Heart left ventricle (tissue), 16 donors: Measurements from ENCODE around the gene TDRD1. TPM values are rescaled to one million over a fixed set of nuclear protein-coding genes. Genes with fewer than 3 reads are reported as not detected.

Experiments used
- ATAC-seq, 4 donors: fragments of 200-7000 bp; cut with Tn5 transposase; one replicate each; pipeline ENCODE4 v1.9.1; 2020 to 2022; ENCODE audit warnings: moderate library complexity in 4 of 4, mild to moderate bottlenecking in 3 of 4, moderate number of reproducible peaks in 1 of 4
- DNase-seq, 5 donors: peaks; one replicate each; pipeline ENCODE4 v3.0.0-alpha.2; 2020
- H3K27ac ChIP-seq, 12 donors: fragments of 200-600 bp; sonication (generic) in 4 of 12; one replicate each; pipeline versions ENCODE4 v1.5.0 to v1.8.0; 2016 to 2022; ENCODE audit warnings: mild to moderate bottlenecking in 2 of 12
- H3K27me3 ChIP-seq, 9 donors: fragments of 200-600 bp; sonication (generic) in 2 of 9; one replicate each; pipeline versions ENCODE4 v1.5.1 to v1.8.0; 2016 to 2022; ENCODE audit warnings: mild to moderate bottlenecking in 3 of 9
- H3K36me3 ChIP-seq, 9 donors: fragments of 200-600 bp; sonication (generic) in 2 of 9; one replicate each; pipeline versions ENCODE4 v1.5.0 to v1.8.0; 2018 to 2022; ENCODE audit warnings: mild to moderate bottlenecking in 2 of 9
- H3K4me1 ChIP-seq, 12 donors: fragments of 200-600 bp; sonication (generic) in 4 of 12; one replicate each; pipeline versions ENCODE4 v1.5.0 to v1.8.0; 2016 to 2022; ENCODE audit warnings: mild to moderate bottlenecking in 3 of 12
- H3K4me3 ChIP-seq, 12 donors: fragments of 200-600 bp; sonication (generic) in 4 of 12; one replicate each; pipeline versions ENCODE4 v1.5.0 to v1.8.0; 2017 to 2022; ENCODE audit warnings: mild to moderate bottlenecking in 9 of 12, moderate library complexity in 4 of 12
- H3K9me3 ChIP-seq, 12 donors: fragments of 200-600 bp; sonication (generic) in 4 of 12; one replicate each; pipeline versions ENCODE4 v1.5.0 to v1.8.0; 2016 to 2022; ENCODE audit warnings: mild to moderate bottlenecking in 1 of 12
- POLR2A ChIP-seq, 2 donors: fragments of 450-650 bp; IDR thresholded peaks; one replicate each; pipeline ENCODE4 v1.6.1; 2017; ENCODE audit warnings: antibody characterized with exemption in 2 of 2, mild to moderate bottlenecking in 2 of 2, moderate library complexity in 2 of 2
- WGBS, 4 donors: extraction: QIAGEN DNeasy Blood & Tissue Kit in 2 of 4; methylation state at CpG; one replicate each; pipeline versions ENCODE4 v1.1.5 to v1.1.7; 2013 to 2018; 5-methylcytosine and 5-hydroxymethylcytosine counted together
- intact Hi-C, 10 donors: fragments of 100-400 bp; cut with DNase I; formaldehyde crosslinking; loops; one replicate each; pipeline versions ENCODE4 v1.11.1 to v1.14.2; 2022
- microRNA counts, 2 donors: library from miRNA; unstranded; fragments of <30 nt; microRNA quantifications; one replicate each; lab custom pipeline; 2016
- polyA plus RNA-seq, 2 donors: library from polyadenylated mRNA; stranded (reverse); fragments of 200-250 nt; gene quantifications; one replicate each; pipeline ENCODE4 v1.2.3, GENCODE V29; 2013
- total RNA-seq, 9 donors: library from RNA; depleted of rRNA in 2 of 9; stranded (reverse); fragments of >200 nt in 2 of 9; fragmentation: NEBNext Ultra II Directional in 3 of 9; extraction: Animal tissue kit (Norgen Biotek cat#: 25700) in 3 of 9; gene quantifications; one replicate each; pipeline versions ENCODE4 v1.1.0 to v1.2.4, GENCODE V29; 2016 to 2023
- TF ChIP-seq, protein P1 (sequence below), 12 donors: fragments of 200-600 bp; sonication (generic) in 4 of 12; IDR thresholded peaks; one replicate each; pipeline versions ENCODE4 v1.5.0 to v1.8.0; 2018 to 2022; ENCODE audit warnings: antibody characterized with exemption in 12 of 12, mild to moderate bottlenecking in 5 of 12
- donor health status: ischemic (EF 13 %, LVEDD 7.1; RV severe dilation, severe dysfunction).
- donor health status: healthy with polysubstance abuse.
- donor health status: DM: no; HTN: yes; CAD: no.
- donor health status: DM: no; HTN: no; CAD: no.
- donor health status: ischemic (EF 25% LVEDD 6.9; RV normal size, moderate dysfunction).
- donor health status: ischemic (EF 25% LVEDD 5.7; RV mildly dilated, moderate dysfunction).
- donor health status: healthy.
- donor health status: DM: yes; HTN: yes; CAD: no.
- donor health status: ischemic (EF 35%, LVEDD 5.7; RV mildly dilated, moderate dysfunction).
- donor health status: nonischemic (EF 11% LVEDD 7.7; RV severe dilation, severe dysfunction).
- donor health status: DM: yes; HTN: yes; CAD: no.
- donor health status: PGD.
- donor health status: ischemic (EF 29% LVEDD 5.4; RV normal size, mild dysfunction).
- donor health status: nonischemic (EF 23%, LVEDD 6.1; RV moderate dilation, normal function).

Gene TDRD1
- total and polyA plus RNA-seq, 11 donors: 0.08 to 3.8 (median 1.8) TPM

DNA sequence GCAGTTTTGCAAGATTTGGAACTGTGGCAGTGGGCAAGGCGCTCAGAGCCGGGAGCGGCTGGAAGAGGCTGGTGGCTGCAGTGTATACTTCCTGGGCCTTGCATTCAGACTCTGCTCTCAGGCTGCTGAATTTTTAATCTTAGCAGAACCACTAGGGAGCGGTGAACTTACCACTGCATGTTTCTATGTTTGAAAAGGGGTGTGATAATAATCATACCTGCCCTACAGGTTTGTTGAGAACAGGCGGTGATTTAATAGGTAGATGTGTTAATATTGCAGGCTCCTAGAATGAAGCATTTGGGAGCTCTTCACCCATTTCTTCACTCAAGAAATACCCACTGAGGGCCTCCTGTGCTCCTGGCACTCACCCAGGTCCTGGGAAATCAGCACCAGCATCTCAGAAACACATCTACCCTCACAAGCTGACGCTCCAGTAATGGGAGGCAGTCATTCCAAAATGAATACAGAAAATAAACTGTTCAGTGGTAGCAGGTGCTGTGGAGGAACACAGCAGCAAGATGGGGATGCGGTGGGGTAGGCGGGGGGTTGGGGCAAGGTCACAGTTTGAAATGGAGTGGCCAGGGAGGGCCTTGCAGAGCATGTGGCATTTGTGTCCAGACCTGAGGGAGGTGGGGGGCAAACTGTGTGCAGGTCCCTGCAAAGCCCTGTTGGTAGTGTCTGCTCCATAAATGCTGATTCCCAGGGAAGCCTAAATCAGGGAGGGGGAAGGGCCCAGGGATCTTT, 100.9 kb downstream of the TDRD1 start:
- intact Hi-C loops: no loop called here
- no peak for ATAC-seq

DNA sequence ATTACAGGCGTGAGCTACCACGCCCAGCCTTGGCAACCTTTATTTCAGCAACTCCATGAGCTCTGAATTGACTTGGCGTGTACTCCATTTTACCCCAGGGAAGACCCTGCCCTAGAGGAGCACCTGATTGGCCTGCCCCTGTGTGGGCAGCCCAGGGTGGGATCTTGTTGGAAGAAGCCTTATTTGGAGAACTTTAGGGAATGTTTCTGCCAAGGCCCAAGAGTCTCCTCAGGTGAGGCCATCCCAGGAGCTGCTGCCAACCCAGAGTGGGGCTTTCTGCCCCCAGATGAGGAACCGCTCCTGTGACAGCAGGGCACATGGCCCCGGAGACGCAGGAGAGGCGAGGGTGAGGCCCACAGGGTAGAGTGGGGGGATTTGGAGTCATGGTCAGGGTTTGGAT, 101.9 kb downstream of the TDRD1 start:
- WGBS, 4 donors: 75 to 96% (median 77%) methylated on average over 6 to 7 of the region's 7 CpGs
- Histone ChIP-seq H3K9me3 (no peaks in the 10 kb centered on the region), H3K36me3 (no peaks in the 10 kb centered on the region), H3K4me3 (no peak overlapping the region), H3K4me1 (peaks cover 0 to 12% (median 0%) of the 10 kb centered on the region in 12 donors), H3K27me3 (no peaks in the 10 kb centered on the region), H3K27ac (no peak overlapping the region)
- ATAC-seq (no peak), DNase-seq (peak in 2 of 5 donors; percentile 0 to 32)
- TF ChIP-seq POLR2A (IDR thresholded peaks at IDR 0.05): no peak
- TF ChIP-seq, protein P1, sequence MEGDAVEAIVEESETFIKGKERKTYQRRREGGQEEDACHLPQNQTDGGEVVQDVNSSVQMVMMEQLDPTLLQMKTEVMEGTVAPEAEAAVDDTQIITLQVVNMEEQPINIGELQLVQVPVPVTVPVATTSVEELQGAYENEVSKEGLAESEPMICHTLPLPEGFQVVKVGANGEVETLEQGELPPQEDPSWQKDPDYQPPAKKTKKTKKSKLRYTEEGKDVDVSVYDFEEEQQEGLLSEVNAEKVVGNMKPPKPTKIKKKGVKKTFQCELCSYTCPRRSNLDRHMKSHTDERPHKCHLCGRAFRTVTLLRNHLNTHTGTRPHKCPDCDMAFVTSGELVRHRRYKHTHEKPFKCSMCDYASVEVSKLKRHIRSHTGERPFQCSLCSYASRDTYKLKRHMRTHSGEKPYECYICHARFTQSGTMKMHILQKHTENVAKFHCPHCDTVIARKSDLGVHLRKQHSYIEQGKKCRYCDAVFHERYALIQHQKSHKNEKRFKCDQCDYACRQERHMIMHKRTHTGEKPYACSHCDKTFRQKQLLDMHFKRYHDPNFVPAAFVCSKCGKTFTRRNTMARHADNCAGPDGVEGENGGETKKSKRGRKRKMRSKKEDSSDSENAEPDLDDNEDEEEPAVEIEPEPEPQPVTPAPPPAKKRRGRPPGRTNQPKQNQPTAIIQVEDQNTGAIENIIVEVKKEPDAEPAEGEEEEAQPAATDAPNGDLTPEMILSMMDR (IDR thresholded peaks at IDR 0.05): no peak
- intact Hi-C loops: no loop called here

More for the DNA sequence above, 100.9 kb downstream of the TDRD1 start:
- no peak overlapping the region for H3K27ac ChIP-seq
- no peak for TF ChIP-seq POLR2A (IDR thresholded peaks at IDR 0.05)
- TF ChIP-seq, protein P1 (IDR thresholded peaks at IDR 0.05): no peak
- H3K4me3 ChIP-seq: no peak overlapping the region
- no peaks in the 10 kb centered on the region for H3K36me3 ChIP-seq
- no peaks in the 10 kb centered on the region for H3K27me3 ChIP-seq
- 89 to 91% (median 90%) methylated on average over 8 of the region's 8 CpGs for WGBS, 4 donors
- H3K4me1 ChIP-seq: peaks cover 0 to 12% (median 0%) of the 10 kb centered on the region in 12 donors
- H3K9me3 ChIP-seq: no peaks in the 10 kb centered on the region
- DNase-seq: peak in 1 of 5 donors; percentile 12

DNA sequence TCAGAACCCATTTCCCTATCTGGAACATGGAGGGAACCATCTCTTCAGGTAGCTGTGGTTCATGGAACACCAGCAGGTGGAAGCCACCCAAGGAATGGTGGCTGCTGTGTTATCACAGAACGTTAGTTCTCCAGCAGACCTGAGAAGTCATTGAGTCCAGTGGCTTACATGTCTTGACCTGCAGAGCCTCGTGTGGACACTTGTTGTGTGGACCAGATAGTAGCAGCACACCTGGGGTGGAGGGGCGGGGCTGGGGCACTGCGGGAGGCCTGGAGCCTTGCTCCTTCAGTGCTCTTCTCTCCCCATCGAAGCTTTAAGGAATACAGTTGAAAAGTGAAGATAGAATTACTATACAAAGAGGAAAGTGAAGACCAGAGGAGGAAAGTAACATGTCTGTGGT, 102.3 kb downstream of the TDRD1 start:
- Histone ChIP-seq H3K36me3 (no peaks in the 10 kb centered on the region), H3K27ac (no peak overlapping the region), H3K9me3 (no peaks in the 10 kb centered on the region), H3K4me1 (peaks cover 0 to 12% (median 0%) of the 10 kb centered on the region in 12 donors), H3K4me3 (no peak overlapping the region), H3K27me3 (no peaks in the 10 kb centered on the region)
- intact Hi-C loops: no loop called here
- DNase-seq: peak in 2 of 5 donors; percentile 5 to 28
- ATAC-seq: no peak
- WGBS, 4 donors: 79 to 91% (median 84%) methylated on average over 5 of the region's 5 CpGs
- no peak for TF ChIP-seq POLR2A (IDR thresholded peaks at IDR 0.05)
- TF ChIP-seq, protein P1 (IDR thresholded peaks at IDR 0.05): no peak

MicroRNA genes within 50 kb of the gene (microRNA counts, 767-probe panel; counts per million panel counts)
- 1,798 to 1,799 counts per million in 2 donors for microRNA hsa-miR-2110 (lab: Ali Mortazavi, UCI)

Other genes starting within 250 kb of the TDRD1 start
- 100 to 1,000 TPM in 1 of 9 donors, 10 to 100 TPM in 8; 28.3 to 115 (median 59.4) TPM for gene ADRB1, start 135.5 kb upstream of the TDRD1 start, total RNA-seq
- gene ADRB1, start 135.5 kb upstream of the TDRD1 start, polyA plus RNA-seq: 10 to 100 TPM in 1 of 2 donors, 1 to 10 TPM in 1; 7.3 to 28.1 TPM
- gene CCDC186, start 5.2 kb upstream of the TDRD1 start, total RNA-seq: 10 to 100 TPM; 11.6 to 26.0 (median 21.6) TPM
- gene CCDC186, start 5.2 kb upstream of the TDRD1 start, polyA plus RNA-seq: 1 to 10 TPM; 4.7 to 7.3 TPM
- gene VWA2, start 59.9 kb downstream of the TDRD1 start, total RNA-seq: under 1 TPM in 1 of 9 donors, not detected in 8; 0.41 TPM
- under 1 TPM in 1 of 2 donors, not detected in 1; 0.03 TPM for gene VWA2, start 59.9 kb downstream of the TDRD1 start, polyA plus RNA-seq
- gene AFAP1L2, start 225.1 kb downstream of the TDRD1 start, total RNA-seq: 1 to 10 TPM; 2.8 to 8.2 (median 5.0) TPM
- gene AFAP1L2, start 225.1 kb downstream of the TDRD1 start, polyA plus RNA-seq: 1 to 10 TPM; 2.8 to 3.0 TPM